Nephron progenitor cell (in vitro differentiated cells): ENCODE measurements around the gene RTL1.

Source experiments
- DNase-seq: peaks from one replicate; pipeline ENCODE4 v3.0.0; 2021
- H3K27ac Mint-ChIP-seq: 2 replicates; pipeline ENCODE4 v1.8.0; 2021; ENCODE audit warnings: mild to moderate bottlenecking, moderate library complexity, mixed read lengths
- H3K27me3 Mint-ChIP-seq: 2 replicates; pipeline ENCODE4 v1.8.0; 2021; ENCODE audit warnings: mild to moderate bottlenecking, low read depth, mixed read lengths; ENCODE audit not compliant: poor library complexity
- H3K36me3 Mint-ChIP-seq: 2 replicates; pipeline ENCODE4 v1.8.0; 2021; ENCODE audit warnings: low read depth, mixed read lengths
- H3K4me1 Mint-ChIP-seq: 2 replicates; pipeline ENCODE4 v1.8.0; 2021; ENCODE audit warnings: mixed read lengths
- H3K4me3 Mint-ChIP-seq: 2 replicates; pipeline ENCODE4 v1.8.0; 2021; ENCODE audit warnings: mild to moderate bottlenecking, moderate library complexity, mixed read lengths
- H3K9me3 Mint-ChIP-seq: 2 replicates; pipeline ENCODE4 v1.8.0; 2021; ENCODE audit warnings: mild to moderate bottlenecking, moderate library complexity, mixed read lengths
- TF ChIP-seq, protein P1 (sequence below): fragments of 200-600 bp; sonication (generic); IDR thresholded peaks from 2 replicates; pipeline ENCODE4 v1.5.0; 2021; ENCODE audit warnings: antibody characterized with exemption

The RTL1 gene

DNA sequence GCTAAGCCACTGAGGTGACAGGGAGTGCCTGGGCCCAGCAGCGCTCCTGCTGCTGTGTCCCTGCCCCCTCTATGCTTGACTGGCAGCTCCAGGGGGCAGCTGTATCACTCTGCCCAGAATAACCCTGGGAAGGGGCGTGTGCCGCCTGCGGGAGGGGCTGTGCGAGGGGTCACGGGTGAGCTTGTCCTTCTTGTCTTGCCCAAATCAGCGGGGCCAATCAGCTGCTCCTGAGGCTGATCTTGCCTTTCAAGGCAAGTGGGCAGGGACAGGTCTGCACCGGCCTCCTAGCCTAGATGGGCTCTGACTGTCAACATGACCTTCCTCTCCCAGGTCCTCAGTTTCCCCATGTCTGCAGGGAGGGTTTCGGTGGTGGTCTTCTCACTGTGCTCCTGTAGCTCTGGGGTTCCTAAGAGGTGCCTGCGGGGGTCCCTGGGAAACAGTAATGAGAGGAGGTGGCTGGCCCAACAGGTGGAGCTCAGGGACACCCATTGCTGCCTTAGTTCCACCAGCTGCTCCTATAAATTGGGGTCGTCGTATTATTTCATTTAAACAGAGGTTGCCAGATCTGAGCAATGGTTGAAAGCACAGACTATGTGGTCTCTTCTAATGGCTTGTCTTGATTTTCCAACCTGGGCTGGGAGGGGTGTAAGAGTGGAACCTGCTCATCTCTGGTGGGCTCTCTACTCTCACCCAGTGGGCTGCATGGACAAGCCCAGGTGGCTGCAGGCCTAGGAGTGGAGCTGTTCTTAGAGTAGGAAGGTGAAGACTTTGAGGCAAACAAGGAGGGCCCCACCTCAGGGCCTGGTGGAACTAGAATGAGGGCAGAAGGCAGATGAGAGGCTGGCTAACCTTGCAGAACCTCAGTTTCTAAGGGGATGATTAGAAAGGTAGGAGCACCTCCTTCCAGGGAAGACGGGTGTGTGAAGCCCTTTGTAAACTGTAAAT lies 11.7 kb downstream of the RTL1 start:
- H3K9me3 Mint-ChIP-seq, result no peaks in the 10 kb centered on the region
- H3K4me3 Mint-ChIP-seq, result no peak overlapping the region
- H3K27ac Mint-ChIP-seq, result no peak overlapping the region
- DNase-seq, result no peak
- H3K27me3 Mint-ChIP-seq, result peaks cover 23% of the 10 kb centered on the region
- peaks cover 56% of the 10 kb centered on the region for H3K4me1 Mint-ChIP-seq
- no peaks in the 10 kb centered on the region for H3K36me3 Mint-ChIP-seq
- TF ChIP-seq, protein P1, sequence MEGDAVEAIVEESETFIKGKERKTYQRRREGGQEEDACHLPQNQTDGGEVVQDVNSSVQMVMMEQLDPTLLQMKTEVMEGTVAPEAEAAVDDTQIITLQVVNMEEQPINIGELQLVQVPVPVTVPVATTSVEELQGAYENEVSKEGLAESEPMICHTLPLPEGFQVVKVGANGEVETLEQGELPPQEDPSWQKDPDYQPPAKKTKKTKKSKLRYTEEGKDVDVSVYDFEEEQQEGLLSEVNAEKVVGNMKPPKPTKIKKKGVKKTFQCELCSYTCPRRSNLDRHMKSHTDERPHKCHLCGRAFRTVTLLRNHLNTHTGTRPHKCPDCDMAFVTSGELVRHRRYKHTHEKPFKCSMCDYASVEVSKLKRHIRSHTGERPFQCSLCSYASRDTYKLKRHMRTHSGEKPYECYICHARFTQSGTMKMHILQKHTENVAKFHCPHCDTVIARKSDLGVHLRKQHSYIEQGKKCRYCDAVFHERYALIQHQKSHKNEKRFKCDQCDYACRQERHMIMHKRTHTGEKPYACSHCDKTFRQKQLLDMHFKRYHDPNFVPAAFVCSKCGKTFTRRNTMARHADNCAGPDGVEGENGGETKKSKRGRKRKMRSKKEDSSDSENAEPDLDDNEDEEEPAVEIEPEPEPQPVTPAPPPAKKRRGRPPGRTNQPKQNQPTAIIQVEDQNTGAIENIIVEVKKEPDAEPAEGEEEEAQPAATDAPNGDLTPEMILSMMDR, result no peak

DNA sequence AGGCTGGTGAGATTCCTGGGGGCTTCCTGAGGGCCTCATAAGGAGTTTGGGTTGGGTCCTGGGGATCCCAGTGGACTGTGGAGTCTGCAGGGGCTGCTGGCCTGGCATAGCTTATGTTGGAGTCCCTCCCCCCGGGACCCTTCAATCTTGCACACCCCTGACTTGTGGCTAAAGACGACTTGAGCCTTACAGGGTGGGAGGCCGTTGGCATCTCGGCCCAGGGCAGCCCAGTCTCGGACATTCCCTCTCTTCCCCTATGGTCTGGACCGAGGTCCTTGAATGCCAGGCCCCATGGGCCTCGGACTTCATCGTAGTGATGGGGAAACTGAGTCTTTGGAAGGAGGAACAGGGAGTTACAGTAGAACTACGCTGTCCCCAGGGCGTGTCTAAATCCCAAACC lies 12.5 kb downstream of the RTL1 start:
- DNase-seq, result no peak
- peaks cover 51% of the 10 kb centered on the region for H3K4me1 Mint-ChIP-seq
- H3K4me3 Mint-ChIP-seq, result no peak overlapping the region
- H3K27me3 Mint-ChIP-seq, result peaks cover 21% of the 10 kb centered on the region
- H3K9me3 Mint-ChIP-seq, result no peaks in the 10 kb centered on the region
- TF ChIP-seq, protein P1, result no peak
- H3K36me3 Mint-ChIP-seq, result no peaks in the 10 kb centered on the region
- no peak overlapping the region for H3K27ac Mint-ChIP-seq

DNA sequence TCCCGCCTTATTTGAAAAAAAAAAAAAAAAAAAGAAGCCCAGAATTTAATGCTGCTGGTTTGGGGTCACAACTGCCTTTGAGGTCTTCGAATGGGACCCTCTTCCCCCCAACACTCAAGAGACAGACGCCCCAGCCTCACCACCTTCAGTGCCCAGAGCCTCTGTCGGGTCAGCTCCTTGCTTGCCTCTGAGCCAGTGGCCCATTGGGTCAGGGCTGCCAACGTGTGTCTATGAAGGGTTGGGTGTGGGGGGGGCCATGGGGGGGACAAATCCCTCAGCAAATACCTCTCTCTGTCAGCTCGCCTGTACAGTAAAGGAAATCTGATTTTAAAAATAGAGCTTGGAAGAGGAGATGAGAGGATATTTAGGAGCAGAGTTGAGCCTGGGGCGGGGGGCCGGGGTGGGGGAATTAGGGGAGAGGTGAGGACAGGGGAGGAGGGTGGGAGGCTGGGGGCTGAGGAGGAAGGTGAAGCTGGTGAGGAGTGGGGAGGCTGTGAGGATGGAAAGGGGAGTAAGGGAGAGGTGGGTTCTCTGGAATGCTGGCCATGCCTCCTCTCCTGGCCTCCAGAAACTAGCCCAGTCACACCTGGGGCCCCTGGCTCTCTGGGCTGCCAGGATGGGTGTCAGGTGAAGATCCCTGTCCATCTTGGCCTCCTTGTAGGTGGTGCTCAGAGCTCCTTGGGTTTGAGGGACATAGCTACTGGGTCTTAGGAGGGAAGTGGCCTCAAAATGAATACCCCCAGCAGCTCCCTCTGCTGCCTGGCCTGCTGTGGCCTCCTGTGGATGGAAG lies 13.3 kb downstream of the RTL1 start:
- no peak for DNase-seq
- TF ChIP-seq, protein P1, result no peak
- no peak overlapping the region for H3K27ac Mint-ChIP-seq
- no peaks in the 10 kb centered on the region for H3K36me3 Mint-ChIP-seq
- peaks cover 50% of the 10 kb centered on the region for H3K4me1 Mint-ChIP-seq
- H3K4me3 Mint-ChIP-seq, result no peak overlapping the region
- peaks cover 26% of the 10 kb centered on the region for H3K27me3 Mint-ChIP-seq
- H3K9me3 Mint-ChIP-seq, result peaks cover 3% of the 10 kb centered on the region

DNA sequence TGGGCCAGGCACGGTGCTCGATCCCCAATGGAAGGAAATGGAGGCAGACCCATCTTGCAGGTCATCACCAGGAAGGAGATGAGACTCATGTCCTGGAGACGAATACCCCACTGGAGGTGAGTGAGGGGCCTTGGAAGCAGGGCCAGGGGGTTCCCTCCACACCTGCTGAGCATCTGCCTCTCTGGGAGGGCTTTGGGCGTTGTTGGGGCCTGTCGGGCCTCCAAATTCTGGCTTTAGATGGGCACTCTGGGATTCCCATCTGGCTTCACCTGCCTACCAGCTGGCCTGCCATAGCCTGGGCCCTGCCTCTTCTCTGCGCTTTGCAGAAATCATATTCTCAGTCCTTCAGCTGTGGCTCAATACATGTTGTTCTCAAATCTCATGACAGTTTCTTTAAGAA lies 13.9 kb downstream of the RTL1 start:
- H3K4me1 Mint-ChIP-seq, result peaks cover 44% of the 10 kb centered on the region
- H3K4me3 Mint-ChIP-seq, result no peak overlapping the region
- H3K36me3 Mint-ChIP-seq, result no peaks in the 10 kb centered on the region
- H3K27ac Mint-ChIP-seq, result no peak overlapping the region
- no peak for DNase-seq
- peaks cover 3% of the 10 kb centered on the region for H3K9me3 Mint-ChIP-seq
- peaks cover 28% of the 10 kb centered on the region for H3K27me3 Mint-ChIP-seq
- TF ChIP-seq, protein P1, result no peak

DNA sequence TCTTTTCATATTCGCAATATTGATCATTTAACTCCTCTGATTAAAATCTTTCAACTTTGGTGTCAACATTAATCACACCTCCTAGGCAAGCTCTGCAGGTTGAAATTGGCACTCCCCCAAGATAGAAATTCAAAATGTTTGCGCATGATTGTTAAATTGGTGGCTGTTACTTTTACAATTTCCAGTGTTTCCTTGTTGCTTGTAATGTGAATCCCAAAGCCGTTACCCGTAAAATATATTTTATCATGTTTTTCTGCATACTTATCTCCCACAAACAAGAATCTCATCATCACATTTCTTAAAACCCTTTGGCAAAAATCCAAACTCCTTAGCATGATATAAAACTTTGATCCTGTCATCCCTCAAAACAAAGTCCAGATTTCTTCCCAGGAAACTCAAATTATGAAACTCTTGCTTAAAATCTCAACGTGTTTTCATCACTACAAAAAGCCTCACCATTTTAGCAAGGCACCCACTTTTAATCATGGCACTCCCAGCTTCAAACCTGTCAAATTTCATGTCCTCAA lies 14.7 kb downstream of the RTL1 start:
- H3K9me3 Mint-ChIP-seq, result peaks cover 11% of the 10 kb centered on the region
- H3K27me3 Mint-ChIP-seq, result peaks cover 32% of the 10 kb centered on the region
- TF ChIP-seq, protein P1, result no peak
- no peak overlapping the region for H3K4me3 Mint-ChIP-seq
- H3K36me3 Mint-ChIP-seq, result peaks cover 6% of the 10 kb centered on the region
- no peak for DNase-seq
- H3K27ac Mint-ChIP-seq, result no peak overlapping the region
- peaks cover 37% of the 10 kb centered on the region for H3K4me1 Mint-ChIP-seq
